K562 (cell line): ENCODE measurements around the gene PRR14L. TPM values are rescaled to one million over a fixed set of nuclear protein-coding genes. Genes with fewer than 3 reads are reported as not detected.

Source experiments
- ATAC-seq: fragments of 200-7000 bp; cut with Tn5 transposase; 3 replicates; pipeline ENCODE4 v1.9.1; 2020; ENCODE audit warnings: moderate library complexity
- BruUV-seq: library from RNA; stranded (reverse); fragments of 400-500 nt; replicated peaks from 2 replicates; lab custom pipeline; 2021; lab: Mats Ljungman, UMichigan
- CTCF ChIA-PET: fragments of 300-600 bp; formaldehyde crosslinking; extraction: SDS; loops from one replicate; lab custom pipeline; 2021; ENCODE audit warnings: low intra/inter-chr PET ratio; lab: Yijun Ruan, JAX
- POLR2A ChIA-PET: fragments of 300-600, 350-650 bp; sonication (Branson Sonifier 250); formaldehyde crosslinking; extraction: SDS; loops from one replicate; lab custom pipeline; 2021; ENCODE audit warnings: antibody characterized with exemption, inconsistent platforms; lab: Yijun Ruan, JAX
- DNase-seq, 4 experiments: peaks; one replicate each; pipeline versions ENCODE4 v3.0.0 to v3.0.0-alpha.2; 2011 to 2018; ENCODE audit warnings: low spot score in 3 of 4, mixed read lengths in 3 of 4; ENCODE audit errors: extremely low read depth in 1 of 4
- FAIRE-seq: peaks from 2 replicates; lab custom pipeline; 2011; peaks lifted over from hg19 to GRCh38; lab: Jason Lieb, UNC
- H2AFZ ChIP-seq: 2 replicates; pipeline ENCODE4 v1.6.0; 2011; ENCODE audit warnings: low read depth, low read length, control low read depth, inconsistent platforms
- H3K27ac ChIP-seq: fragments of 200-600 bp; 3 replicates; pipeline ENCODE4 v1.8.0; 2011; ENCODE audit warnings: low read depth, mild to moderate bottlenecking, control low read depth, inconsistent platforms, low read length, moderate library complexity, mixed read lengths; ENCODE audit errors: extremely low read depth
- H3K27me3 ChIP-seq, 2 experiments: fragments of 300-600 bp in 1 of 2; 2 replicates in 1 of 2; 3 replicates in 1 of 2; pipeline versions ENCODE4 v1.6.0 to v1.8.0; 2011; ENCODE audit warnings: inconsistent platforms in 2 of 2, low read length in 2 of 2, mild to moderate bottlenecking in 1 of 2, mixed read lengths in 1 of 2, moderate library complexity in 1 of 2; ENCODE audit not compliant: control insufficient read depth in 2 of 2, insufficient read depth in 2 of 2
- H3K36me3 ChIP-seq: fragments of 300-600 bp; 3 replicates; pipeline ENCODE4 v1.8.0; 2011; ENCODE audit warnings: mild to moderate bottlenecking, low read length, inconsistent platforms; ENCODE audit not compliant: control insufficient read depth, insufficient read depth
- H3K4me1 ChIP-seq, 2 experiments: fragments of 200-600 bp in 1 of 2; replicated peaks in 1 of 2; 2 replicates in 1 of 2; 3 replicates in 1 of 2; pipeline versions ENCODE4 v1.5.1 to v1.8.0; 2011; ENCODE audit warnings: inconsistent platforms in 2 of 2, low read length in 2 of 2, mild to moderate bottlenecking in 1 of 2, mixed read lengths in 1 of 2, moderate library complexity in 1 of 2; ENCODE audit not compliant: control insufficient read depth in 2 of 2, insufficient read depth in 2 of 2
- H3K4me2 ChIP-seq: 2 replicates; pipeline ENCODE4 v1.6.1; 2011; ENCODE audit warnings: low read length, control low read depth, inconsistent platforms, mixed read lengths; ENCODE audit not compliant: insufficient read depth
- H3K4me3 ChIP-seq: fragments of 200-600 bp; sonication (generic), shearing (Covaris generic); 2 replicates; pipeline ENCODE4 v1.5.1; 2016; ENCODE audit warnings: control low read depth, inconsistent platforms
- H3K79me2 ChIP-seq: fragments of 200-600 bp; 3 replicates; pipeline ENCODE4 v1.8.0; 2011; ENCODE audit warnings: low read length, inconsistent platforms; ENCODE audit not compliant: control insufficient read depth, insufficient read depth
- H3K9ac ChIP-seq, 2 experiments: 2 replicates each; pipeline versions ENCODE4 v1.6.0 to v1.6.1; 2011; ENCODE audit warnings: low read depth in 2 of 2, low read length in 2 of 2, control low read depth in 1 of 2, inconsistent platforms in 1 of 2, mild to moderate bottlenecking in 1 of 2, mixed read lengths in 1 of 2; ENCODE audit not compliant: insufficient read depth in 1 of 2
- H3K9me1 ChIP-seq: one replicate; pipeline ENCODE4 v1.6.0; 2011; ENCODE audit warnings: inconsistent platforms, mild to moderate bottlenecking, low read length, moderate library complexity; ENCODE audit not compliant: control insufficient read depth, insufficient read depth
- H3K9me3 ChIP-seq: replicated peaks from 2 replicates; pipeline ENCODE4 v1.5.1; 2011; ENCODE audit warnings: low read depth, low read length, inconsistent platforms; ENCODE audit not compliant: control insufficient read depth, insufficient read depth
- H4K20me1 ChIP-seq: replicated peaks from 2 replicates; pipeline ENCODE4 v1.6.1; 2011; ENCODE audit warnings: low read length, inconsistent platforms, mixed read lengths; ENCODE audit not compliant: control insufficient read depth, insufficient read depth
- FOXK1 ChIP-seq: sonication (generic); formaldehyde crosslinking; IDR thresholded peaks from 2 replicates; pipeline ENCODE4 v1.8.0; 2022; ENCODE audit warnings: missing genetic modification reagents, mild to moderate bottlenecking, borderline replicate concordance
- MAFG ChIP-seq: fragments of 450-650 bp; conservative IDR thresholded peaks from 2 replicates; pipeline ENCODE4 v1.6.1; 2016; ENCODE audit warnings: missing genetic modification characterization, missing compliant biosample characterization
- MXD1 ChIP-seq: fragments of 250-450 bp; sonication (Bioruptor Pico); IDR thresholded peaks from 2 replicates; pipeline ENCODE4 v1.8.0; 2021; ENCODE audit warnings: borderline replicate concordance, mild to moderate bottlenecking, moderate library complexity; ENCODE audit not compliant: poor library complexity, severe bottlenecking
- NR1H2 ChIP-seq: sonication (generic); formaldehyde crosslinking; IDR thresholded peaks from 2 replicates; pipeline ENCODE4 v1.4.0; 2020; ENCODE audit warnings: mild to moderate bottlenecking, missing genetic modification reagents
- SMARCE1 ChIP-seq: fragments of 450-650 bp; IDR thresholded peaks from 2 replicates; pipeline ENCODE4 v1.7.1; 2016; ENCODE audit warnings: mild to moderate bottlenecking
- USF2 ChIP-seq: sonication (generic); formaldehyde crosslinking; IDR thresholded peaks from 2 replicates; pipeline ENCODE4 v1.5.0; 2020; ENCODE audit warnings: missing genetic modification reagents
- ZNF609 ChIP-seq: sonication (generic); formaldehyde crosslinking; IDR thresholded peaks from 2 replicates; pipeline ENCODE4 v1.8.1; 2023; ENCODE audit warnings: missing genetic modification reagents, mild to moderate bottlenecking, borderline replicate concordance
- WGBS: fragments of 100-300 bp; shearing (Covaris generic); methylation state at CpG from one replicate; pipeline ENCODE4 v1.1.6; 2016; ENCODE audit warnings: low coverage, mixed read lengths; ENCODE audit not compliant: insufficient coverage; ENCODE audit errors: missing lambda C conversion rate; 5-methylcytosine and 5-hydroxymethylcytosine counted together
- in situ Hi-C: fragments of 300-500 bp; cut with MboI; formaldehyde crosslinking; loops from 4 replicates; pipeline ENCODE4 v1.15.0; 2018; ENCODE audit warnings: inconsistent platforms, mixed read lengths
- intact Hi-C: fragments of 100-400 bp; cut with micrococcal nuclease; formaldehyde crosslinking; loops from 2 replicates; pipeline ENCODE4 v1.14.2; 2022
- polyA plus RNA-seq, 8 experiments: library from polyadenylated mRNA; depleted of rRNA in 4 of 8; stranded (reverse) in 5 of 8; unstranded in 3 of 8; fragments of >200 nt; fragmentation: Nextera tagmentation in 2 of 8; fragmentation: Illumina TruSeq in 1 of 8; extraction: Ambion mirVana in 2 of 8; extraction: Trizol in 1 of 8; gene quantifications; 2 replicates each; pipeline versions ENCODE4 v1.2.1 to v1.2.3, GENCODE V29; 2011 to 2014; ENCODE audit warnings: inconsistent platforms in 1 of 8, missing spikeins in 1 of 8
- total RNA-seq, 7 experiments: library from RNA; depleted of rRNA in 6 of 7; stranded (reverse); fragments of >200 nt in 6 of 7; fragmentation: Illumina TruSeq in 2 of 7; extraction: Trizol in 2 of 7; gene quantifications; 2 replicates each; pipeline versions ENCODE4 v1.2.1 to v1.2.3, GENCODE V29; 2011 to 2021; ENCODE audit warnings: low replicate concordance in 1 of 7

The PRR14L gene
- total and polyA plus RNA-seq, 9 of the 15 experiments (the other 6 are each of a cell fraction or from before 2014, with no cell fraction given): 2.8 to 36.3 (median 12.3) TPM

- BruUV-seq: no TSS peak
- Histone ChIP-seq H3K4me1 (no peaks in the 10 kb centered on the region), H3K36me3 (peaks cover 46% of the 10 kb centered on the region; the same call in 2 of the 3 replicates)
Observed at GRCh38 chr22:31692186-31692886, 57.6 kb downstream of the PRR14L start.

More at GRCh38 chr22:31692186-31692886, 57.6 kb downstream of the PRR14L start:
- H4K20me1 ChIP-seq: no peaks in the 10 kb centered on the region
- no peaks in the 10 kb centered on the region for H3K27me3 ChIP-seq
- H2AFZ ChIP-seq: no peak overlapping the region
- H3K4me3 ChIP-seq: no peak overlapping the region
- no peaks in the 10 kb centered on the region for H3K79me2 ChIP-seq
- 86% methylated on average over 1 of the region's 1 CpG for WGBS
- intact Hi-C loops: no loop called here
- no peaks in the 10 kb centered on the region for H3K9me3 ChIP-seq
- ChIA-PET POLR2A (interaction anchor here (1.0 to 1.8 kb wide), 3 partner anchors 10 to 141 kb away, joined by 3 to 4 read pairs (median 3); no protein-coding TSS in a partner anchor), CTCF (no interaction called here)
- no peak overlapping the region for H3K4me2 ChIP-seq
- H3K9me1 ChIP-seq: no peaks in the 10 kb centered on the region
- no peak overlapping the region for H3K9ac ChIP-seq
- ATAC-seq (no peak), FAIRE-seq (no peak), DNase-seq (no peak)
- H3K27ac ChIP-seq: no peak overlapping the region
- in situ Hi-C loops: no loop called here
- TF ChIP-seq FOXK1 (CRISPR knock-in tag) (no peak), MAFG (tag) (no peak), MXD1 (CRISPR knock-in tag) (no peak), NR1H2 (CRISPR knock-in tag) (no peak), SMARCE1 (no peak), ZNF609 (CRISPR knock-in tag) (no peak), USF2 (CRISPR knock-in tag) (no peak)
